GM12872 (cell line): ENCODE measurements around the gene WDR82.

Experiments used
- CTCF ChIP-seq: IDR thresholded peaks from 3 replicates; pipeline ENCODE4 v1.5.1; 2011; ENCODE audit warnings: low read depth, mild to moderate bottlenecking, low read length, moderate library complexity; ENCODE audit not compliant: insufficient read depth

Gene WDR82

GRCh38 chr3:52230889-52231499, 47.5 kb downstream of the WDR82 start:
- TF ChIP-seq CTCF: no peak

GRCh38 chr3:52230461-52230860, 48.0 kb downstream of the WDR82 start:
- no peak for TF ChIP-seq CTCF

- no peak for TF ChIP-seq CTCF
These were observed 48.8 kb downstream of the WDR82 start for GRCh38 chr3:52229656-52230055.

GRCh38 chr3:52228751-52229291, 49.6 kb downstream of the WDR82 start:
- TF ChIP-seq CTCF: no peak

- no peak for TF ChIP-seq CTCF
These were observed 50.2 kb downstream of the WDR82 start for GRCh38 chr3:52228266-52228665.

- no peak for TF ChIP-seq CTCF
These were observed 50.7 kb downstream of the WDR82 start for GRCh38 chr3:52227766-52228165.

GRCh38 chr3:52227117-52227516, 51.3 kb downstream of the WDR82 start:
- TF ChIP-seq CTCF: peak; percentile 26; the same call in 1 of the 3 replicates
